ENCODE data around the gene UMODL1. TPM values are rescaled to one million over a fixed set of nuclear protein-coding genes. Genes with fewer than 3 reads are reported as not detected.
A peak's percentile ranks its signal among the peaks of the same experiment; 100 is the strongest.

Gene UMODL1
- total and polyA plus RNA-seq, 10 of the 15 experiments (the other 5 are each of a cell fraction or from before 2014, with no cell fraction given), result 0.01 to 0.11 (median 0.03) TPM; not detected in 5

GRCh38 chr21:42061195-42061985, 9.7 kb upstream of the UMODL1 start (continued):
- TF ChIP-seq ZNF592 (IDR thresholded peaks at IDR 0.05) (no peak), TCF3 (IDR thresholded peaks at IDR 0.05; ENCODE audit: borderline replicate concordance, insufficient read depth, low read depth, low read length) (no peak), MEF2B (IDR thresholded peaks at IDR 0.05; ENCODE audit: partially characterized antibody, poor library complexity, severe bottlenecking) (peak; percentile 70), LARP7 (IDR thresholded peaks at IDR 0.05) (no peak; the same call in 1 of the 2 replicates), POLR2AphosphoS5 (IDR thresholded peaks at IDR 0.05; ENCODE audit: low read length) (no peak), CHD1 (IDR thresholded peaks at IDR 0.05; ENCODE audit: low read depth, low read length) (peak; percentile 23; the same call in 1 of the 2 replicates), ESRRA (IDR thresholded peaks at IDR 0.05; ENCODE audit: low read length) (no peak), ZNF622 (IDR thresholded peaks at IDR 0.05) (no peak), POU2F2 (IDR thresholded peaks at IDR 0.05; ENCODE audit: borderline replicate concordance, low read depth, low read length) (peak; percentile 53; the same call in 1 of the 3 replicates), MXI1 (IDR thresholded peaks at IDR 0.05; ENCODE audit: low read depth, low read length) (no peak; the same call in 1 of the 2 replicates), ZBED1 (IDR thresholded peaks at IDR 0.05; ENCODE audit: borderline replicate concordance) (no peak), NR2C2 (IDR thresholded peaks at IDR 0.05; ENCODE audit: borderline replicate concordance, control insufficient read depth, insufficient read length, low read depth) (no peak), NFYA (IDR thresholded peaks at IDR 0.05; ENCODE audit: borderline replicate concordance, low read depth, low read length) (no peak), MTA3 (IDR thresholded peaks at IDR 0.05; ENCODE audit: borderline replicate concordance, low read length) (no peak), MLLT1 (IDR thresholded peaks at IDR 0.05) (0 out of 2 replicates have a peak, but pooled peaks have one; percentile 12), YY1 (IDR thresholded peaks at IDR 0.05; ENCODE audit: low read depth, low read length) (peak; percentile 24; the same call in 1 of the 2 replicates)
- TF ChIP-seq, protein P1, sequence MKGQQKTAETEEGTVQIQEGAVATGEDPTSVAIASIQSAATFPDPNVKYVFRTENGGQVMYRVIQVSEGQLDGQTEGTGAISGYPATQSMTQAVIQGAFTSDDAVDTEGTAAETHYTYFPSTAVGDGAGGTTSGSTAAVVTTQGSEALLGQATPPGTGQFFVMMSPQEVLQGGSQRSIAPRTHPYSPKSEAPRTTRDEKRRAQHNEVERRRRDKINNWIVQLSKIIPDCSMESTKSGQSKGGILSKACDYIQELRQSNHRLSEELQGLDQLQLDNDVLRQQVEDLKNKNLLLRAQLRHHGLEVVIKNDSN (IDR thresholded peaks at IDR 0.05; ENCODE audit: borderline replicate concordance, extremely low read length, insufficient read depth, low read depth, low read length), result no peak
- TF ChIP-seq, protein P2, sequence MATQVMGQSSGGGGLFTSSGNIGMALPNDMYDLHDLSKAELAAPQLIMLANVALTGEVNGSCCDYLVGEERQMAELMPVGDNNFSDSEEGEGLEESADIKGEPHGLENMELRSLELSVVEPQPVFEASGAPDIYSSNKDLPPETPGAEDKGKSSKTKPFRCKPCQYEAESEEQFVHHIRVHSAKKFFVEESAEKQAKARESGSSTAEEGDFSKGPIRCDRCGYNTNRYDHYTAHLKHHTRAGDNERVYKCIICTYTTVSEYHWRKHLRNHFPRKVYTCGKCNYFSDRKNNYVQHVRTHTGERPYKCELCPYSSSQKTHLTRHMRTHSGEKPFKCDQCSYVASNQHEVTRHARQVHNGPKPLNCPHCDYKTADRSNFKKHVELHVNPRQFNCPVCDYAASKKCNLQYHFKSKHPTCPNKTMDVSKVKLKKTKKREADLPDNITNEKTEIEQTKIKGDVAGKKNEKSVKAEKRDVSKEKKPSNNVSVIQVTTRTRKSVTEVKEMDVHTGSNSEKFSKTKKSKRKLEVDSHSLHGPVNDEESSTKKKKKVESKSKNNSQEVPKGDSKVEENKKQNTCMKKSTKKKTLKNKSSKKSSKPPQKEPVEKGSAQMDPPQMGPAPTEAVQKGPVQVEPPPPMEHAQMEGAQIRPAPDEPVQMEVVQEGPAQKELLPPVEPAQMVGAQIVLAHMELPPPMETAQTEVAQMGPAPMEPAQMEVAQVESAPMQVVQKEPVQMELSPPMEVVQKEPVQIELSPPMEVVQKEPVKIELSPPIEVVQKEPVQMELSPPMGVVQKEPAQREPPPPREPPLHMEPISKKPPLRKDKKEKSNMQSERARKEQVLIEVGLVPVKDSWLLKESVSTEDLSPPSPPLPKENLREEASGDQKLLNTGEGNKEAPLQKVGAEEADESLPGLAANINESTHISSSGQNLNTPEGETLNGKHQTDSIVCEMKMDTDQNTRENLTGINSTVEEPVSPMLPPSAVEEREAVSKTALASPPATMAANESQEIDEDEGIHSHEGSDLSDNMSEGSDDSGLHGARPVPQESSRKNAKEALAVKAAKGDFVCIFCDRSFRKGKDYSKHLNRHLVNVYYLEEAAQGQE (IDR thresholded peaks at IDR 0.05; ENCODE audit: low read depth, low read length), result no peak

Data from GM12878 (cell line).